GM18858 (cell line): ENCODE data around the gene ERCC4.

Experiments used
- ATAC-seq: cut with Tn5 transposase; IDR thresholded peaks from one replicate; pipeline ENCODE4 v1.9.1; 2021; ENCODE audit not compliant: unreplicated experiment

ERCC4 gene

GRCh38 chr16:13909872-13910303 is 10.1 kb upstream of the ERCC4 start:
- ATAC-seq = no peak

- no peak for ATAC-seq
Measured at GRCh38 chr16:13911306-13911705, 8.6 kb upstream of the ERCC4 start.

- ATAC-seq = no peak
Measured at GRCh38 chr16:13911871-13912270, 8.1 kb upstream of the ERCC4 start.

- ATAC-seq = no peak
Measured at GRCh38 chr16:13912891-13913290, 7.1 kb upstream of the ERCC4 start.

- ATAC-seq = no peak
Measured at GRCh38 chr16:13913374-13914292, 6.3 kb upstream of the ERCC4 start.

GRCh38 chr16:13915033-13915635 is 4.8 kb upstream of the ERCC4 start:
- ATAC-seq = no peak

GRCh38 chr16:13919330-13919682 is 648 bp upstream of the ERCC4 start:
- ATAC-seq = no peak

- no peak for ATAC-seq
Measured at GRCh38 chr16:13920510-13920818, 510 bp downstream of the ERCC4 start.

GRCh38 chr16:13921328-13921727 is 1.4 kb downstream of the ERCC4 start:
- ATAC-seq = no peak

- ATAC-seq = no peak
Measured at GRCh38 chr16:13923703-13924298, 3.8 kb downstream of the ERCC4 start.

- no peak for ATAC-seq
Measured at GRCh38 chr16:13926464-13926863, 6.5 kb downstream of the ERCC4 start.

GRCh38 chr16:13926891-13927290 is 6.9 kb downstream of the ERCC4 start:
- ATAC-seq = no peak

GRCh38 chr16:13928646-13929045 is 8.7 kb downstream of the ERCC4 start:
- no peak for ATAC-seq

GRCh38 chr16:13931845-13932244 is 11.9 kb downstream of the ERCC4 start:
- no peak for ATAC-seq

GRCh38 chr16:13935408-13935807 is 15.5 kb downstream of the ERCC4 start:
- no peak for ATAC-seq

- ATAC-seq = no peak
Measured at GRCh38 chr16:13936155-13936554, 16.2 kb downstream of the ERCC4 start.

GRCh38 chr16:13936596-13937081 is 16.7 kb downstream of the ERCC4 start:
- ATAC-seq = no peak

- no peak for ATAC-seq
Measured at GRCh38 chr16:13937411-13937810, 17.5 kb downstream of the ERCC4 start.

GRCh38 chr16:13938480-13938879 is 18.5 kb downstream of the ERCC4 start:
- no peak for ATAC-seq

- ATAC-seq = no peak
Measured at GRCh38 chr16:13939821-13940220, 19.9 kb downstream of the ERCC4 start.

- ATAC-seq = no peak
Measured at GRCh38 chr16:13940397-13940933, 20.5 kb downstream of the ERCC4 start.

- ATAC-seq = no peak
Measured at GRCh38 chr16:13944816-13945215, 24.9 kb downstream of the ERCC4 start.
